ENCODE measurements around the gene FMN1.
"Not testable (repeated sequence)": the region's sequence is repeated elsewhere in the genome, so short reads cannot be mapped to it uniquely, and the experiment has no call there.

FMN1 gene

GRCh38 chr15:33089878-33090757 lies 104.4 kb downstream of the FMN1 start:
- DNase-seq = peak; percentile 31

- no peak for DNase-seq
Measured at GRCh38 chr15:33089165-33089877, 105.2 kb downstream of the FMN1 start.

GRCh38 chr15:33086500-33087121 lies 107.9 kb downstream of the FMN1 start:
- DNase-seq = peak; percentile 11

GRCh38 chr15:33084661-33085060 lies 109.9 kb downstream of the FMN1 start:
- DNase-seq = no peak

GRCh38 chr15:33083232-33084081 lies 111.1 kb downstream of the FMN1 start:
- no peak for DNase-seq

GRCh38 chr15:33080006-33080405 lies 114.5 kb downstream of the FMN1 start:
- DNase-seq = no peak

- DNase-seq = no peak
Measured at GRCh38 chr15:33078607-33079006, 115.9 kb downstream of the FMN1 start.

GRCh38 chr15:33076937-33077336 lies 117.6 kb downstream of the FMN1 start:
- DNase-seq = no peak

GRCh38 chr15:33074942-33075341 lies 119.6 kb downstream of the FMN1 start:
- DNase-seq = no peak

GRCh38 chr15:33074212-33074611 lies 120.3 kb downstream of the FMN1 start:
- no peak for DNase-seq

GRCh38 chr15:33071451-33071850 lies 123.1 kb downstream of the FMN1 start:
- no peak for DNase-seq

GRCh38 chr15:33069903-33070302 lies 124.6 kb downstream of the FMN1 start:
- DNase-seq = not testable (repeated sequence)

GRCh38 chr15:33069161-33069560 lies 125.4 kb downstream of the FMN1 start:
- no peak for DNase-seq

GRCh38 chr15:33068511-33068990 lies 126.0 kb downstream of the FMN1 start:
- DNase-seq = peak; percentile 62

- peak; percentile 40 for DNase-seq
Measured at GRCh38 chr15:33068007-33068481, 126.5 kb downstream of the FMN1 start.

- no peak for DNase-seq
Measured at GRCh38 chr15:33067456-33067855, 127.1 kb downstream of the FMN1 start.

GRCh38 chr15:33066584-33066983 lies 127.9 kb downstream of the FMN1 start:
- DNase-seq = no peak

- DNase-seq = no peak
Measured at GRCh38 chr15:33064878-33065277, 129.6 kb downstream of the FMN1 start.

GRCh38 chr15:33059184-33059583 lies 135.3 kb downstream of the FMN1 start:
- no peak for DNase-seq

GRCh38 chr15:33057845-33058244 lies 136.7 kb downstream of the FMN1 start:
- no peak for DNase-seq

- DNase-seq = no peak
Measured at GRCh38 chr15:33055962-33056361, 138.6 kb downstream of the FMN1 start.

GRCh38 chr15:33051528-33051927 lies 143.0 kb downstream of the FMN1 start:
- no peak for DNase-seq
